DND-41 (cell line): ENCODE measurements around the gene DDX47.
"Not testable (repeated sequence)": the region's sequence is repeated elsewhere in the genome, so short reads cannot be mapped to it uniquely, and the experiment has no call there.

Experiments used
- ATAC-seq: fragments of 200-7000 bp; cut with Tn5 transposase; 3 replicates; pipeline ENCODE4 v1.9.1; 2021; ENCODE audit warnings: low read depth; ENCODE audit not compliant: insufficient read depth
- DNase-seq: peaks from one replicate; pipeline ENCODE4 v3.0.0-alpha.2; 2020
- H2AFZ ChIP-seq: 2 replicates; pipeline ENCODE4 v1.6.0; 2012; ENCODE audit warnings: low read depth, low read length
- H3K27ac ChIP-seq: 2 replicates; pipeline ENCODE4 v1.5.1; 2012; ENCODE audit warnings: low read length, inconsistent platforms
- H3K27me3 ChIP-seq: fragments of 200-600 bp; sonication (generic); 2 replicates; pipeline ENCODE4 v1.6.0; 2012; ENCODE audit warnings: low read length, mild to moderate bottlenecking, inconsistent platforms; ENCODE audit not compliant: insufficient read depth, poor library complexity
- H3K36me3 ChIP-seq: 2 replicates; pipeline ENCODE4 v1.5.1; 2012; ENCODE audit warnings: low read length, inconsistent platforms; ENCODE audit not compliant: insufficient read depth
- H3K4me1 ChIP-seq: 2 replicates; pipeline ENCODE4 v1.5.1; 2012; ENCODE audit warnings: mild to moderate bottlenecking, low read length; ENCODE audit not compliant: insufficient read depth
- H3K4me2 ChIP-seq: 2 replicates; pipeline ENCODE4 v1.6.0; 2012; ENCODE audit warnings: mild to moderate bottlenecking, moderate library complexity, low read length, inconsistent platforms; ENCODE audit not compliant: insufficient read depth
- H3K4me3 ChIP-seq, 2 experiments: fragments of 200-600 bp in 1 of 2; shearing (Covaris generic) in 1 of 2; 2 replicates each; pipeline ENCODE4 v1.5.1; 2012 to 2016; ENCODE audit warnings: inconsistent platforms in 2 of 2, low read length in 2 of 2, mild to moderate bottlenecking in 2 of 2, low read depth in 1 of 2, moderate library complexity in 1 of 2
- H3K79me2 ChIP-seq: 2 replicates; pipeline ENCODE4 v1.6.0; 2012; ENCODE audit warnings: low read length, inconsistent platforms; ENCODE audit not compliant: insufficient read depth
- H3K9ac ChIP-seq: 2 replicates; pipeline ENCODE4 v1.6.0; 2012; ENCODE audit warnings: low read depth, mild to moderate bottlenecking, inconsistent platforms, low read length, moderate library complexity
- H3K9me3 ChIP-seq: 2 replicates; pipeline ENCODE4 v1.5.1; 2012; ENCODE audit warnings: low read length, moderate library complexity, mild to moderate bottlenecking, inconsistent platforms; ENCODE audit not compliant: insufficient read depth, severe bottlenecking
- H4K20me1 ChIP-seq: 2 replicates; pipeline ENCODE4 v1.6.0; 2012; ENCODE audit warnings: low read length; ENCODE audit not compliant: insufficient read depth
- EZH2 ChIP-seq: IDR thresholded peaks from 3 replicates; pipeline ENCODE4 v1.6.1; 2012; ENCODE audit warnings: borderline replicate concordance, low read depth, mild to moderate bottlenecking, moderate library complexity, low read length, inconsistent platforms; ENCODE audit not compliant: severe bottlenecking
- TF ChIP-seq, protein P1 (sequence below): IDR thresholded peaks from 2 replicates; pipeline ENCODE4 v1.5.1; 2012; ENCODE audit warnings: borderline replicate concordance, low read length, moderate library complexity, mild to moderate bottlenecking; ENCODE audit not compliant: poor library complexity, severe bottlenecking; ENCODE audit errors: extremely low read depth

DDX47 gene

GRCh38 chr12:12840580-12840899 is 27.4 kb downstream of the DDX47 start:
- TF ChIP-seq EZH2, result no peak
- TF ChIP-seq, protein P1, sequence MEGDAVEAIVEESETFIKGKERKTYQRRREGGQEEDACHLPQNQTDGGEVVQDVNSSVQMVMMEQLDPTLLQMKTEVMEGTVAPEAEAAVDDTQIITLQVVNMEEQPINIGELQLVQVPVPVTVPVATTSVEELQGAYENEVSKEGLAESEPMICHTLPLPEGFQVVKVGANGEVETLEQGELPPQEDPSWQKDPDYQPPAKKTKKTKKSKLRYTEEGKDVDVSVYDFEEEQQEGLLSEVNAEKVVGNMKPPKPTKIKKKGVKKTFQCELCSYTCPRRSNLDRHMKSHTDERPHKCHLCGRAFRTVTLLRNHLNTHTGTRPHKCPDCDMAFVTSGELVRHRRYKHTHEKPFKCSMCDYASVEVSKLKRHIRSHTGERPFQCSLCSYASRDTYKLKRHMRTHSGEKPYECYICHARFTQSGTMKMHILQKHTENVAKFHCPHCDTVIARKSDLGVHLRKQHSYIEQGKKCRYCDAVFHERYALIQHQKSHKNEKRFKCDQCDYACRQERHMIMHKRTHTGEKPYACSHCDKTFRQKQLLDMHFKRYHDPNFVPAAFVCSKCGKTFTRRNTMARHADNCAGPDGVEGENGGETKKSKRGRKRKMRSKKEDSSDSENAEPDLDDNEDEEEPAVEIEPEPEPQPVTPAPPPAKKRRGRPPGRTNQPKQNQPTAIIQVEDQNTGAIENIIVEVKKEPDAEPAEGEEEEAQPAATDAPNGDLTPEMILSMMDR, result no peak
- DNase-seq (no peak), ATAC-seq (no peak)
- Histone ChIP-seq H2AFZ (no peak overlapping the region), H3K9me3 (no peaks in the 10 kb centered on the region), H3K27ac (no peak overlapping the region), H3K79me2 (no peaks in the 10 kb centered on the region), H3K4me1 (no peaks in the 10 kb centered on the region), H3K4me3 (no peak overlapping the region), H4K20me1 (no peaks in the 10 kb centered on the region), H3K9ac (no peak overlapping the region), H3K27me3 (no peaks in the 10 kb centered on the region), H3K4me2 (no peak overlapping the region), H3K36me3 (no peaks in the 10 kb centered on the region)

DNA sequence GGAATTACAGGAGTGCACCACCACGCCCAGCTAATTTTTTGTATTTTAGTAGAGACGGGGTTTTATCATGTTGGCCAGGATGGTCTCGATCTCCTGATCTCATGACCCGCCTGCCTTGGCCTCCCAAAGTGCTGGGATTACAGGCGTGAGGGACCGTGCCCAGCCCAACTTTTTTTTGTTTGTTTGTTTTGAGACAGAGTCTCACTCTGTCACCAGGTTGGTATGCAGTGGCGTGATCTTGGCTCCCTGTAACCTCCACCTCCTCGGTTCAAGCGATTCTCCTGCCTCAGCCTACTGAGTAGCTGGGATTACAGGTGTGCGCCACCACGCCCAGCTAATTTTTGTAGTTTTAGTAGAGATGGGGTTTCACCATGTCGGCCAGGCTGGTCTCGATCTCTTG is 28.3 kb downstream of the DDX47 start:
- not testable (repeated sequence) for ATAC-seq, H3K9me3 ChIP-seq, H3K4me3 ChIP-seq, H3K4me1 ChIP-seq, H3K36me3 ChIP-seq, H4K20me1 ChIP-seq, H3K27me3 ChIP-seq, H2AFZ ChIP-seq, H3K9ac ChIP-seq, H3K27ac ChIP-seq, DNase-seq, H3K4me2 ChIP-seq, H3K79me2 ChIP-seq

DNA sequence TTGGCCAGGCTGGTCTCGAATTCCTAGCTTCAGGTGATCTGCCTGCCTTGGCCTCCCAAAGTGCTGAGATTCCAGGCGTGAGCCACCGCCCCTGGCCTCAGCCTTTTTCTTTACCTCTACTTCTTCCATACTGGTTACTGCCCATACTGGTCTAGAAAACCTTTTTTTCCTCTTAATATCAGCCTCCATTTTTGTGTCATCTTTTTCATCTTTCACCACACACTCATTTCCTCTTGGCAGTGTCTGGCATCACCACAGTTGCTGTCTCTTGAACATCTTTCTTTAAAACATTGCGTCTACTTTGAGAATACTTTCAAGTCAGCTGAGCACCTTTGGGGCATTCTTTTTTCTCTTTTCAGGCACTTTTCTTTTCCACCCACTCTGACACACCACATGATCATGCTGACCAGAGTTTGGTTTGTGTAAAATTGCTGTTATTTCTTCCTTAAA is 32.7 kb downstream of the DDX47 start:
- H3K4me2 ChIP-seq, result no peak overlapping the region
- H3K27ac ChIP-seq, result no peak overlapping the region
- H3K27me3 ChIP-seq, result no peaks in the 10 kb centered on the region
- no peaks in the 10 kb centered on the region for H3K9me3 ChIP-seq
- H2AFZ ChIP-seq, result no peak overlapping the region
- no peaks in the 10 kb centered on the region for H3K4me1 ChIP-seq
- TF ChIP-seq, protein P1, result no peak
- TF ChIP-seq EZH2, result no peak
- H3K9ac ChIP-seq, result no peak overlapping the region
- H3K79me2 ChIP-seq, result no peaks in the 10 kb centered on the region
- ATAC-seq (no peak), DNase-seq (no peak)
- no peak overlapping the region for H3K4me3 ChIP-seq
- H4K20me1 ChIP-seq, result no peaks in the 10 kb centered on the region
- no peaks in the 10 kb centered on the region for H3K36me3 ChIP-seq

DNA sequence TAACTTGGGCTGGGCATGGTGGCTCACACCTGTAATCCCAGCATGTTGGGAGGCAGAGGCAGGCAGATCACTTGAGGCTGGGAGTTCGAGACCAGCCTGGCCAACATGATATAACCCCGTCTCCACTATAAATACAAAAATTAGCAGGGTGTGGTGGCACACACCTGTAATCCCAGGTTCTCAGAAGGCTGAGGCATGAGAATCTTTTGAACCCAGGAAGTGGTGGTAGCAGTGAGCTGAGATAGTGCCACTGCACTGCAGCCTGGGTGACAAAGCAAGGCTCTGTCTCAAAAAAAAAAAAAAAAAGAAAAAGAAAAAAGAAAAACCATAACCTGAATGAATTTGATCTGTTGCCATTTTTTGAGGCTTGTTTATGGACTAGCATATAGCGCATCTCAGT is 33.6 kb downstream of the DDX47 start:
- not testable (repeated sequence) for H3K9ac ChIP-seq, H4K20me1 ChIP-seq, H3K4me2 ChIP-seq, H2AFZ ChIP-seq, H3K27ac ChIP-seq, H3K9me3 ChIP-seq, H3K79me2 ChIP-seq, H3K4me3 ChIP-seq, H3K4me1 ChIP-seq, H3K36me3 ChIP-seq, H3K27me3 ChIP-seq
- peak; percentile 38 for DNase-seq
- peak; percentile 73 for ATAC-seq

- Histone ChIP-seq H3K79me2 (no peaks in the 10 kb centered on the region), H3K4me3 (no peak overlapping the region), H3K9me3 (no peaks in the 10 kb centered on the region), H3K9ac (no peak overlapping the region), H3K27me3 (no peaks in the 10 kb centered on the region), H3K4me1 (no peaks in the 10 kb centered on the region), H3K36me3 (no peaks in the 10 kb centered on the region), H2AFZ (no peak overlapping the region), H4K20me1 (no peaks in the 10 kb centered on the region), H3K4me2 (no peak overlapping the region), H3K27ac (no peak overlapping the region)
- no peak for DNase-seq
- no peak for TF ChIP-seq EZH2
- TF ChIP-seq, protein P1, result no peak
- no peak for ATAC-seq
These were observed 40.3 kb downstream of the DDX47 start for GRCh38 chr12:12853435-12853834.
